K562 (cell line): Measurements from ENCODE around the gene OPHN1.

Experiments used
- EP300 ChIP-seq: IDR thresholded peaks from 2 replicates; pipeline ENCODE4 v1.6.1; 2012; ENCODE audit warnings: low read length, improper control_type of control experiment
- FOXA1 ChIP-seq: fragments of 450-650 bp; IDR thresholded peaks from 2 replicates; pipeline ENCODE4 v1.6.1; 2016; ENCODE audit warnings: mild to moderate bottlenecking, borderline replicate concordance
- JUN ChIP-seq, 2 experiments: sonication (generic) in 1 of 2; formaldehyde crosslinking in 1 of 2; IDR thresholded peaks; 2 replicates each; pipeline versions ENCODE4 v1.6.1 to v1.8.0; 2012 to 2022; ENCODE audit warnings: borderline replicate concordance in 2 of 2, mild to moderate bottlenecking in 2 of 2, improper control_type of control experiment in 1 of 2, low read depth in 1 of 2, low read length in 1 of 2, missing genetic modification reagents in 1 of 2
- MED1 ChIP-seq: sonication (generic); formaldehyde crosslinking; IDR thresholded peaks from 2 replicates; pipeline ENCODE4 v1.8.1; 2023; ENCODE audit warnings: missing genetic modification reagents, borderline replicate concordance
- NFYB ChIP-seq: IDR thresholded peaks from 2 replicates; pipeline ENCODE4 v1.6.1; 2011; ENCODE audit warnings: mild to moderate bottlenecking, moderate library complexity; ENCODE audit not compliant: insufficient read length; ENCODE audit errors: extremely low read depth
- RAD21 ChIP-seq, 2 experiments: fragments of 250-450 bp in 1 of 2; fragments of 450-650 bp in 1 of 2; sonication (Bioruptor Pico) in 1 of 2; formaldehyde crosslinking in 1 of 2; IDR thresholded peaks in 1 of 2; conservative IDR thresholded peaks in 1 of 2; 2 replicates each; pipeline versions ENCODE4 v1.4.0 to v1.8.0; 2020 to 2022; ENCODE audit warnings: mild to moderate bottlenecking in 2 of 2, moderate library complexity in 1 of 2
- SMAD1 ChIP-seq: fragments of 150-350 bp; IDR thresholded peaks from 2 replicates; pipeline ENCODE4 v1.6.1; 2014; ENCODE audit warnings: low read length, low read depth; ENCODE audit not compliant: partially characterized antibody
- SMARCB1 ChIP-seq: IDR thresholded peaks from 2 replicates; pipeline ENCODE4 v1.6.1; 2011; ENCODE audit warnings: improper control_type of control experiment, low read depth; ENCODE audit not compliant: insufficient read length
- TAL1 ChIP-seq: fragments of 450-650 bp; IDR thresholded peaks from 2 replicates; pipeline ENCODE4 v1.6.1; 2016; ENCODE audit warnings: mild to moderate bottlenecking
- ZEB2 ChIP-seq: fragments of 450-650 bp; IDR thresholded peaks from 2 replicates; pipeline ENCODE4 v1.6.1; 2016
- TF ChIP-seq, protein P1 (sequence below), 3 experiments: fragments of 200-800 bp in 1 of 3; sonication (Bioruptor generic) in 1 of 3; sonication (generic) in 1 of 3; formaldehyde crosslinking in 1 of 3; IDR thresholded peaks; 2 replicates each; pipeline versions ENCODE4 v1.6.1 to v1.8.0; 2016 to 2022; ENCODE audit warnings: mild to moderate bottlenecking in 2 of 3, missing compliant biosample characterization in 2 of 3, missing genetic modification characterization in 2 of 3, missing genetic modification reagents in 1 of 3
- TF ChIP-seq, protein P2 (sequence below): sonication (generic); formaldehyde crosslinking; IDR thresholded peaks from 2 replicates; pipeline ENCODE4 v1.8.1; 2023; ENCODE audit warnings: mild to moderate bottlenecking, missing genetic modification reagents
- TF ChIP-seq, protein P3 (sequence below), 3 experiments: IDR thresholded peaks in 2 of 3; conservative IDR thresholded peaks in 1 of 3; 2 replicates each; pipeline ENCODE4 v1.5.1; 2011 to 2012; ENCODE audit warnings: low read length in 3 of 3, mild to moderate bottlenecking in 3 of 3, control low read depth in 2 of 3, improper control_type of control experiment in 1 of 3, inconsistent platforms in 1 of 3, low read depth in 1 of 3, mixed read lengths in 1 of 3, moderate library complexity in 1 of 3; ENCODE audit not compliant: insufficient read depth in 2 of 3

DNA sequence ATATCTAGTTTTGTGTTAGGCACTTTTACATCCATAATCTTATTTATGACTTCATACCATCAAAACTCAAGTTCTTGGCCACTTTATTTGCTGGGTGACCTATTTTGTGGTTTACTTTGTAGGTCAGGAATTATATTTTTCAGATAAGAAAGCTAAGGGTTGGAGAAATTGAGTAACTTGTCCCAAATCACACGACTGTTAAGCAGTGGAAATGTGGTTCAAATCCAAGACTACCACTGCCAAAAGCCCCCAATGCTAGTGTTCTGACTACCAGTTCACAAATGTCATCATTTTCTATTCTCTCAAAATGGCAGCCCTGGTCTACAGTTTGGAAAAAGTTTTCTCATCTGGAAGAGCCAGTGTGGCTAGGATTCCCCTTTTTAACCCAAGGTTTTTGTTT is 74.6 kb downstream of the OPHN1 start:
- TF ChIP-seq JUN (IDR thresholded peaks at IDR 0.05; ENCODE audit: borderline replicate concordance, low read depth, low read length) (no peak), JUN (CRISPR knock-in tag; IDR thresholded peaks at IDR 0.05; ENCODE audit: borderline replicate concordance) (no peak), TAL1 (no peak), RAD21 (CRISPR knock-in tag; conservative IDR thresholded peaks at IDR 0.05 in 1 of 2, IDR thresholded peaks at IDR 0.05 in 1 of 2) (no peak), SMAD1 (no peak), EP300 (no peak), SMARCB1 (no peak), FOXA1 (no peak), MED1 (CRISPR knock-in tag) (no peak), NFYB (no peak), ZEB2 (no peak)
- TF ChIP-seq, protein P1, sequence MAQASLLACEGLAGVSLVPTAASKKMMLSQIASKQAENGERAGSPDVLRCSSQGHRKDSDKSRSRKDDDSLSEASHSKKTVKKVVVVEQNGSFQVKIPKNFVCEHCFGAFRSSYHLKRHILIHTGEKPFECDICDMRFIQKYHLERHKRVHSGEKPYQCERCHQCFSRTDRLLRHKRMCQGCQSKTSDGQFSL (CRISPR knock-in tag; IDR thresholded peaks at IDR 0.05) = no peak
- TF ChIP-seq, protein P1 (tag; IDR thresholded peaks at IDR 0.05) = no peak
- TF ChIP-seq, protein P2, sequence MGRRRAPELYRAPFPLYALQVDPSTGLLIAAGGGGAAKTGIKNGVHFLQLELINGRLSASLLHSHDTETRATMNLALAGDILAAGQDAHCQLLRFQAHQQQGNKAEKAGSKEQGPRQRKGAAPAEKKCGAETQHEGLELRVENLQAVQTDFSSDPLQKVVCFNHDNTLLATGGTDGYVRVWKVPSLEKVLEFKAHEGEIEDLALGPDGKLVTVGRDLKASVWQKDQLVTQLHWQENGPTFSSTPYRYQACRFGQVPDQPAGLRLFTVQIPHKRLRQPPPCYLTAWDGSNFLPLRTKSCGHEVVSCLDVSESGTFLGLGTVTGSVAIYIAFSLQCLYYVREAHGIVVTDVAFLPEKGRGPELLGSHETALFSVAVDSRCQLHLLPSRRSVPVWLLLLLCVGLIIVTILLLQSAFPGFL (CRISPR knock-in tag) = no peak
- TF ChIP-seq, protein P3, sequence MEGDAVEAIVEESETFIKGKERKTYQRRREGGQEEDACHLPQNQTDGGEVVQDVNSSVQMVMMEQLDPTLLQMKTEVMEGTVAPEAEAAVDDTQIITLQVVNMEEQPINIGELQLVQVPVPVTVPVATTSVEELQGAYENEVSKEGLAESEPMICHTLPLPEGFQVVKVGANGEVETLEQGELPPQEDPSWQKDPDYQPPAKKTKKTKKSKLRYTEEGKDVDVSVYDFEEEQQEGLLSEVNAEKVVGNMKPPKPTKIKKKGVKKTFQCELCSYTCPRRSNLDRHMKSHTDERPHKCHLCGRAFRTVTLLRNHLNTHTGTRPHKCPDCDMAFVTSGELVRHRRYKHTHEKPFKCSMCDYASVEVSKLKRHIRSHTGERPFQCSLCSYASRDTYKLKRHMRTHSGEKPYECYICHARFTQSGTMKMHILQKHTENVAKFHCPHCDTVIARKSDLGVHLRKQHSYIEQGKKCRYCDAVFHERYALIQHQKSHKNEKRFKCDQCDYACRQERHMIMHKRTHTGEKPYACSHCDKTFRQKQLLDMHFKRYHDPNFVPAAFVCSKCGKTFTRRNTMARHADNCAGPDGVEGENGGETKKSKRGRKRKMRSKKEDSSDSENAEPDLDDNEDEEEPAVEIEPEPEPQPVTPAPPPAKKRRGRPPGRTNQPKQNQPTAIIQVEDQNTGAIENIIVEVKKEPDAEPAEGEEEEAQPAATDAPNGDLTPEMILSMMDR (IDR thresholded peaks at IDR 0.05 in 2 of 3, conservative IDR thresholded peaks at IDR 0.05 in 1 of 3; ENCODE audit: insufficient read depth in 2 of 3, low read depth in 1 of 3, low read length in 3 of 3) = no peak
